A673 (cell line): ENCODE data around the gene SERGEF. TPM values are rescaled to one million over a fixed set of nuclear protein-coding genes. Genes with fewer than 3 reads are reported as not detected.

Experiments used
- BruUV-seq: library from RNA; stranded (reverse); fragments of 400-500 nt; replicated peaks from 2 replicates; lab custom pipeline; 2021; lab: Mats Ljungman, UMichigan
- CTCF ChIA-PET: fragments of 300-600 bp; sonication (Branson Sonifier 250); formaldehyde crosslinking; loops from one replicate; lab custom pipeline; 2022; ENCODE audit warnings: antibody characterized with exemption; lab: Charles Lee
- POLR2A ChIA-PET: fragments of 300-600 bp; sonication (Branson Sonifier 250); formaldehyde crosslinking; loops from one replicate; lab custom pipeline; 2022; ENCODE audit warnings: antibody characterized with exemption; ENCODE audit not compliant: low non-redundant PET; lab: Charles Lee
- DNase-seq: peaks from one replicate; pipeline ENCODE4 v3.0.0-alpha.2; 2015; ENCODE audit warnings: low spot score
- H3K27ac ChIP-seq: fragments of 200-600 bp; sonication (generic); 2 replicates; pipeline ENCODE4 v1.5.1; 2016; ENCODE audit warnings: mixed run types, low read depth, mild to moderate bottlenecking, mixed read lengths, antibody characterized with exemption, low read length; ENCODE audit not compliant: poor library complexity, severe bottlenecking
- H3K27me3 ChIP-seq: fragments of 200-600 bp; sonication (generic); replicated peaks from 2 replicates; pipeline ENCODE4 v1.6.1; 2017; ENCODE audit warnings: mixed run types, low read depth, mild to moderate bottlenecking, mixed read lengths, antibody characterized with exemption, low read length; ENCODE audit not compliant: insufficient read depth, poor library complexity
- H3K36me3 ChIP-seq: fragments of 200-600 bp; sonication (generic); 2 replicates; pipeline ENCODE4 v1.6.1; 2016; ENCODE audit warnings: mixed run types, mild to moderate bottlenecking, mixed read lengths, antibody characterized with exemption, low read length; ENCODE audit not compliant: insufficient read depth, poor library complexity, severe bottlenecking
- H3K4me1 ChIP-seq: fragments of 200-600 bp; sonication (generic); 2 replicates; pipeline ENCODE4 v1.6.1; 2017; ENCODE audit warnings: mixed run types, mild to moderate bottlenecking, mixed read lengths, antibody characterized with exemption, low read length; ENCODE audit not compliant: insufficient read depth, poor library complexity, severe bottlenecking
- H3K4me3 ChIP-seq: fragments of 200-600 bp; sonication (generic); 2 replicates; pipeline ENCODE4 v1.5.1; 2016; ENCODE audit warnings: low read depth, mixed run types, mild to moderate bottlenecking, mixed read lengths, low read length; ENCODE audit not compliant: poor library complexity, severe bottlenecking
- H3K9me3 ChIP-seq: fragments of 200-600 bp; sonication (generic); 2 replicates; pipeline ENCODE4 v1.6.1; 2016; ENCODE audit warnings: mixed run types, low read depth, mild to moderate bottlenecking, mixed read lengths, antibody characterized with exemption, low read length; ENCODE audit not compliant: poor library complexity, severe bottlenecking
- EZH2 ChIP-seq: fragments of 200-600 bp; sonication (generic); IDR thresholded peaks from 2 replicates; pipeline ENCODE4 v1.6.1; 2017; ENCODE audit warnings: borderline replicate concordance, low read depth, mild to moderate bottlenecking, mixed read lengths, antibody characterized with exemption, low read length; ENCODE audit not compliant: poor library complexity, severe bottlenecking
- intact Hi-C: fragments of 100-400 bp; cut with micrococcal nuclease; formaldehyde crosslinking; loops from one replicate; pipeline ENCODE4 v1.10.0; 2022; ENCODE audit not compliant: unreplicated experiment
- total RNA-seq: library from RNA; stranded (reverse); gene quantifications from 2 replicates; pipeline ENCODE4 v1.2.3, GENCODE V29; 2021
- TF ChIP-seq, protein P1 (sequence below): fragments of 300-800, 200-600 bp; sonication (generic); conservative IDR thresholded peaks from 2 replicates; pipeline ENCODE4 v1.5.1; 2017; ENCODE audit warnings: low read depth, mild to moderate bottlenecking, antibody characterized with exemption, low read length, moderate library complexity, mixed read lengths

SERGEF gene
- total RNA-seq, 1 experiment from 2014 or later: 15.2 TPM

DNA sequence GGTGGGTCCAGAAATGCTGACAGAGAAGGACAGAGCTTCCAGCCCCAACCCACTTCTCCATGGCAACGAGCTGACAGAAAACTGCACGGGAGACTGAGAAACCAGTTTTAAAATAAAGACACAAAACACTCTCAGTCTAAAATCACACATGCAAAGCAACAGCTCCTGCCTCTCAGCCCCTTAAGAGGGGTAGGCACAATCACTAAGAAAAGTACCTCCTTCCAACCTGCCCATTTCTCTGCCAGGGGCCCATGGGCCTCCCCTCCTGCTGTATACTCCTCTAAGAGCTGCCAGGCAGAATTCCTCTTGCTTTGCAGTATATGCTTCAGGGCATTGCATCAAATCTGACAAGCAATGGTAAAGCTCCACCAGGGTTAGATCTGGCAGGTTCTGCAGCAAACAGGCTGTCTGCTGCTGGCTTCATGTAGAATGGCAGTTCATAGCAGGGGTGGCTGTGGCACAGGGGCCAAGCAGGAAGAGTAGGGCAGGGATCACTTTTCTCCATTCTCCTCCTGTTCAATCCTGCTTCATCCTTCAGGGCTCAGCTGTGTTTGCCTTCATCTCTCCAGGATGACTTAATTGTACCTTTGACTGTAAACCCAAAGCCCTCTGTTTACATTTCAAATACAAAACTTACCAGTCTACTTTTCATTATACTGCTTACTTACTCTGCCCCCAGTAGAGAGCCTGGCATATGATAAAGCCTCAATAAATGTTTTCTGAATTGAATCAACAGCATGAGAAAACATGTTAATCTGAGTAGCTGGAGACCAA, 200.6 kb downstream of the SERGEF start:
- intact Hi-C loops: no loop called here
- TF ChIP-seq, protein P1, sequence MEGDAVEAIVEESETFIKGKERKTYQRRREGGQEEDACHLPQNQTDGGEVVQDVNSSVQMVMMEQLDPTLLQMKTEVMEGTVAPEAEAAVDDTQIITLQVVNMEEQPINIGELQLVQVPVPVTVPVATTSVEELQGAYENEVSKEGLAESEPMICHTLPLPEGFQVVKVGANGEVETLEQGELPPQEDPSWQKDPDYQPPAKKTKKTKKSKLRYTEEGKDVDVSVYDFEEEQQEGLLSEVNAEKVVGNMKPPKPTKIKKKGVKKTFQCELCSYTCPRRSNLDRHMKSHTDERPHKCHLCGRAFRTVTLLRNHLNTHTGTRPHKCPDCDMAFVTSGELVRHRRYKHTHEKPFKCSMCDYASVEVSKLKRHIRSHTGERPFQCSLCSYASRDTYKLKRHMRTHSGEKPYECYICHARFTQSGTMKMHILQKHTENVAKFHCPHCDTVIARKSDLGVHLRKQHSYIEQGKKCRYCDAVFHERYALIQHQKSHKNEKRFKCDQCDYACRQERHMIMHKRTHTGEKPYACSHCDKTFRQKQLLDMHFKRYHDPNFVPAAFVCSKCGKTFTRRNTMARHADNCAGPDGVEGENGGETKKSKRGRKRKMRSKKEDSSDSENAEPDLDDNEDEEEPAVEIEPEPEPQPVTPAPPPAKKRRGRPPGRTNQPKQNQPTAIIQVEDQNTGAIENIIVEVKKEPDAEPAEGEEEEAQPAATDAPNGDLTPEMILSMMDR: no peak
- no peak for TF ChIP-seq EZH2
- no peaks in the 10 kb centered on the region for H3K27me3 ChIP-seq
- DNase-seq: no peak
- CTCF ChIA-PET: no interaction called here
- BruUV-seq: no TSS peak
- H3K4me3 ChIP-seq: no peak overlapping the region
- POLR2A ChIA-PET: no interaction called here
- H3K36me3 ChIP-seq: no peaks in the 10 kb centered on the region
- no peak overlapping the region for H3K27ac ChIP-seq
- no peaks in the 10 kb centered on the region for H3K4me1 ChIP-seq
- no peaks in the 10 kb centered on the region for H3K9me3 ChIP-seq

DNA sequence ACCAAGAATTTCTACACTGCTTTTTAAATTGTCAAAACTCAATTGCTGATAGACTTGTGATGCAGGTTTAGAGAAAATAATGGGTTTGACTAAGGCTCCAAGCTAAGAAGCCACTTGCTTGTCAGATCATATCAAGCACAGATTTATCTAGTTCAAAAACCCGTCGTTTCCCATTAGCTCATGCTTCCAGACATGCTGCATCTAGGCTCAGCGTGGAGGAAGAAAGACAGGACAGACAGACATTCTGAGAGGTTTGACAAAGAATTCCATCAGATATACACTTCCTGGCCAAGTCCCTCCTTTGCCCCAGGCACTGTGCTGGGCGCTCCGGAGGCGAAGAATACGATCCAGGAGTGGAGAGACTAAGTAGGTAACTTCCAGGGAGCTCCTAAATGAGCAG, 201.5 kb downstream of the SERGEF start:
- no peak overlapping the region for H3K27ac ChIP-seq
- no peak for TF ChIP-seq EZH2
- TF ChIP-seq, protein P1: no peak
- intact Hi-C loops: no loop called here
- no peaks in the 10 kb centered on the region for H3K4me1 ChIP-seq
- ChIA-PET POLR2A (no interaction called here), CTCF (no interaction called here)
- no peaks in the 10 kb centered on the region for H3K9me3 ChIP-seq
- H3K4me3 ChIP-seq: no peak overlapping the region
- H3K27me3 ChIP-seq: no peaks in the 10 kb centered on the region
- BruUV-seq: no TSS peak
- no peak for DNase-seq
- H3K36me3 ChIP-seq: no peaks in the 10 kb centered on the region

DNA sequence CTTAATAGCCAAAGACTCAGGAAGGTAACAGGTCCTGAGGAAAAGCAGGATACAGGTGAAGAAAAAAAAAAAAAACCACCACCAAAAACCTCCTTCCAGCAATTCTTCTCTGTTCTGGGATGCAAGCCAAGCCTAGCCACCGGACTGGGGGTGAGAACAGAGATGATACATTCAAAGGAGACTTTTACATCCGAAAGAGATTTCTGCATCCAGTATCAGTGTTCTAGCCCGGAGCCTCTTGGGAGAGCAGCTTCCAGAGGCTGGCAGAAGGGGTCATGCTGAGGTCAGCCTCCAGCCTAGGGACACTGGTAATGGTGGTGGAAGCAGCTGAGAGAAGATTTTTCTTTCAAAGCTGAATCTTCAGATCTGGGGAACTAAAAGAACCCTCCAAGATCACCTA, 202.1 kb downstream of the SERGEF start:
- intact Hi-C loops: no loop called here
- TF ChIP-seq, protein P1: no peak
- TF ChIP-seq EZH2: no peak
- DNase-seq: no peak
- Histone ChIP-seq H3K27me3 (no peaks in the 10 kb centered on the region), H3K36me3 (no peaks in the 10 kb centered on the region), H3K4me3 (no peak overlapping the region), H3K9me3 (no peaks in the 10 kb centered on the region), H3K27ac (no peak overlapping the region), H3K4me1 (no peaks in the 10 kb centered on the region)
- no TSS peak for BruUV-seq
- CTCF ChIA-PET: no interaction called here
- POLR2A ChIA-PET: no interaction called here
